ENCODE measurements around the gene ASRGL1.
"Not testable (repeated sequence)": the region's sequence is repeated elsewhere in the genome, so short reads cannot be mapped to it uniquely, and the experiment has no call there.

Gene ASRGL1

GRCh38 chr11:62352355-62353336 lies 15.4 kb downstream of the ASRGL1 start:
- no peak for DNase-seq

- DNase-seq, result no peak
These were observed 16.6 kb downstream of the ASRGL1 start for GRCh38 chr11:62353841-62354240.

GRCh38 chr11:62358273-62358672 lies 21.0 kb downstream of the ASRGL1 start:
- no peak for DNase-seq

GRCh38 chr11:62359475-62359874 lies 22.2 kb downstream of the ASRGL1 start:
- no peak for DNase-seq

- no peak for DNase-seq
These were observed 23.4 kb downstream of the ASRGL1 start for GRCh38 chr11:62360685-62361084.

GRCh38 chr11:62368861-62369477 lies 31.7 kb downstream of the ASRGL1 start:
- DNase-seq, result not testable (repeated sequence)

GRCh38 chr11:62370743-62371440 lies 33.6 kb downstream of the ASRGL1 start:
- peak; percentile 22 for DNase-seq

GRCh38 chr11:62372871-62373270 lies 35.6 kb downstream of the ASRGL1 start:
- no peak for DNase-seq

- DNase-seq, result no peak
These were observed 36.3 kb downstream of the ASRGL1 start for GRCh38 chr11:62373464-62374119.

GRCh38 chr11:62374801-62375200 lies 37.6 kb downstream of the ASRGL1 start:
- no peak for DNase-seq

GRCh38 chr11:62378459-62379063 lies 41.3 kb downstream of the ASRGL1 start:
- peak; percentile 26 for DNase-seq

- DNase-seq, result not testable (repeated sequence)
These were observed 42.3 kb downstream of the ASRGL1 start for GRCh38 chr11:62379586-62379985.

GRCh38 chr11:62380821-62381245 lies 43.6 kb downstream of the ASRGL1 start:
- DNase-seq, result peak; percentile 41

- no peak for DNase-seq
These were observed 46.6 kb downstream of the ASRGL1 start for GRCh38 chr11:62383822-62384221.

- DNase-seq, result not testable (repeated sequence)
These were observed 48.8 kb downstream of the ASRGL1 start for GRCh38 chr11:62386083-62386482.

GRCh38 chr11:62387381-62387780 lies 50.1 kb downstream of the ASRGL1 start:
- no peak for DNase-seq

- no peak for DNase-seq
These were observed 51.8 kb downstream of the ASRGL1 start for GRCh38 chr11:62388999-62389398.

GRCh38 chr11:62390237-62390636 lies 53.0 kb downstream of the ASRGL1 start:
- no peak for DNase-seq

GRCh38 chr11:62390722-62391121 lies 53.5 kb downstream of the ASRGL1 start:
- DNase-seq, result no peak

GRCh38 chr11:62391642-62392425 lies 54.6 kb downstream of the ASRGL1 start:
- DNase-seq, result no peak

- no peak for DNase-seq
These were observed 55.3 kb downstream of the ASRGL1 start for GRCh38 chr11:62392506-62392905.
